Amniotic stem cell (primary cell): Measurements from ENCODE around the gene TEX9.
A peak's percentile ranks its signal among the peaks of the same experiment; 100 is the strongest.
"Not testable (repeated sequence)": the region's sequence is repeated elsewhere in the genome, so short reads cannot be mapped to it uniquely, and the experiment has no call there.

Experiments used
- DNase-seq: peaks from one replicate; lab custom pipeline; 2025; lab: John Stamatoyannopoulos, UW

TEX9 gene

DNA sequence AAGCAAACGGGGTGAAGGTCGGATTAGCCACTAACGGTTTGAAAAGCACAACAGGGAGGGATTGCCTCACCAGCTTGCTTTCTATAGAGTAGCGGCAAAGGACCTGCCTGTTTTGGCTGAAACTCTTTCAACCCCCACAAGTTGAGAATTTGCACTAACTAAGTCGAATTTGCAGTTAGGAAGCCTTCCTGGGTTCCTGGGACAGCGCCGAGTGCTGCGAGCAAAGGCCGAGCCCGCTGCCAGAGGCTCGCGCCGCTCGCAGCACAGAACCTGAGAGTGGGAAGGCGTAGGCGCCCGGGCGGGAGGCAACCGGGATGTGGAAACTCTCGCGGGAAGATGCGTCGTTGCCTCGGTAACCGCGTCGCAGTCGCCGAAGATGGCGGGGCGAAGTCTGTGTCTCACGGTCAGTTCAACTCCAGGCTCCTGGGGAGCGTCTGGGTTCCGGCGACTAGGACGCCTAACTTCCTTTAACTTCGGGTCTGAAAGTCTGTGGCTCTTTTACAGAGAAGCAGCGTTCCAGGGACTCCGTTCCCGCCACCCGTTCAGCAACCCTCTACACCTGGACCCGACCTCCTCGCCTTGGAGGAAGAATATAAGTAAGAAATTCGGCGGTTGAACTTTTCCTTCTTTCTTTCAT, at the start of gene TEX9:
Gene TEX9, plus strand, starts transcription at position 352 of the 637 bp plus-strand sequence. Its CDS starts 25 bp downstream, at position 377.
- peak; percentile 76 for DNase-seq

DNA sequence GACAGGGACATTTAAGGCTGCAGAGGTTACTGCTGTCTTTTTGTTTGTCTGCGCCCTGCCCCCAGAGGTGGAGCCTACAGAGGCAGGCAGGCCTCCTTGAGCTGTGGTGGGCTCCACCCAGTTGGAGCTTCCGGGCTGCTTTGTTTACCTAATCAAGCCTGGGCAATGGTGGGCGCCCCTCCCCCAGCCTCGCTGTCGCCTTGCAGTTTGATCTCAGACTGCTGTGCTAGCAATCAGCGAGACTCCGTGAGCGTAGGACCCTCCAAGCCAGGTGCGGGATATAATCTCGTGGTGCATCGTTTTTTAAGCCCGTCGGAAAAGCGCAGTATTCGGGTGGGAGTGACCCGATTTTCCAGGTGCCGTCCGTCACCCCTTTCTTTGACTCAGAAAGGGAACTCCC, 48.7 kb upstream of the TEX9 start:
- not testable (repeated sequence) for DNase-seq

DNA sequence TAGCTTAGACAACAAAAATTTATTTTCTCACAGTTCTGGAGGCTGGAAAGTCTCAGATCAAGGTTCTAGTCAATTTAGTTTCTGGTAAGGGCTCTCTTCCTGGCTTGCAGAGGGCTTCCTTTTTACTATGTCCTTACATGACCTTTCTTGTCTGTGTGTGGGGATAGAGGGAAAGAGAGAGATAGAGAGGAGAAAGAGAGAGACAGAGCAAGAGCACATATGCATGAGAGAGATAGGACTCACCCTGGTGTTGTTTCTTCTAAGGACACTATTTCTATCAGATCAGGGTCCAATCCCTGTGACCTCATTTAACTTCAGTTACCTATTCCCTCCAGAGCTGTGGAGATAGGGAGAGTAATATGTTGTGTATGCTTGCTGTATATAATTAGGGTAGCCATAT, 44.9 kb upstream of the TEX9 start:
- DNase-seq = no peak

DNA sequence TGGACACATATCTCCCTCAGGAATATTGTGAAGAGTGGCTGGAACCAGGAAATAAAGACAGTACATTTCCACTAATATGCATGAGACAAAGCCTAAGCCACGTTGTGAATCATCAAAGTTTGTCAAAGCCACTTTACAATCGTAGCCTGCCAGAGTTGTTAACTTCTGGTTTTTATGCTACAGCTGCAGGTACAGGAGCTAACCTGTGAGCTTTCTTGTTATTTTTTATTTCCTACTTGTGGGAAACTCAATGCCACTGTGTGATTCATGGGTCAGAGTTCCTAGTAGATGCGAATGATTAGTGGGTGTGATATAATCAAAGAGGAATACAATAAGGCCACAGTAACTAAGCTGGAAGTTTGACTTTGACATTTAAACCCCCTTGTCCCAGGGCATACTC, 44.4 kb upstream of the TEX9 start:
- no peak for DNase-seq

DNA sequence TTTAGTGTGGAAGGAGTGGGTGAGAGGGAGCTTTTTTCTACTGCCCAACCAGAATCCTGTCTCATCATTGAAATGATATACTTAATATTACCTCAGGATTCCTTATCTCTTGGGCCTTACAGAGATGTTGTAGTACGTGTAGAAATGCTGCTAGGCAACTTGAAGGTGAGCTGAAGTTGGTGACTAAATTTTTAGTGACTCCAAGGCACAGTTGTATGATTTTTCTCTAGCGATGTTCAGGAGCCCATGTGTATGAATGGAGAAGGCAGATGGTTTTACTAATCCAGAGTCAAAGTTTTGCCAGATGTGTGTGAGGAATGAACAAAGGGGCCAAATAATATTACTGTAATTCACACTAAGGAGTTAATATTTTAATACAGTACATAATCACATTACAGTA, 42.8 kb upstream of the TEX9 start:
- DNase-seq = no peak

DNA sequence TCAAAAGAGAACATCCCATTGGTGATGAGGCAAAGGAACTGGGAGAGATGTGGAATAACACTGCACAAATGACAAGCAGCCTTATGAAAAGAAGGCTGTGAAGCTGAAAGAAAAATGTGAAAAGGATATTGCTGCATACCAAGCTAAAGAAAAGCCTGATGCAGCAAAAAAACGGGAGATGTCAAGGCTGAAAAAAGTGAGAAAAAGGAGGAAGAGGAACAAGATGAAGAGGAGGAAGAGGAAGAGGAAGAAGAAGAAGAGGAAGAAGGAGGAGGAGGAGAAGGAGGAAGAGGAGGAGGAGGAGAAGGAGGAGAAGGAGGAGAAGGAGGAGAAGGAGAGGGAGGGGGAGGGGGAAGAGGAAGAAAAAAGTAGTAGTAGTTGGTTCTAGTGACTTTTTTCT, 41.8 kb upstream of the TEX9 start:
- no peak for DNase-seq

DNA sequence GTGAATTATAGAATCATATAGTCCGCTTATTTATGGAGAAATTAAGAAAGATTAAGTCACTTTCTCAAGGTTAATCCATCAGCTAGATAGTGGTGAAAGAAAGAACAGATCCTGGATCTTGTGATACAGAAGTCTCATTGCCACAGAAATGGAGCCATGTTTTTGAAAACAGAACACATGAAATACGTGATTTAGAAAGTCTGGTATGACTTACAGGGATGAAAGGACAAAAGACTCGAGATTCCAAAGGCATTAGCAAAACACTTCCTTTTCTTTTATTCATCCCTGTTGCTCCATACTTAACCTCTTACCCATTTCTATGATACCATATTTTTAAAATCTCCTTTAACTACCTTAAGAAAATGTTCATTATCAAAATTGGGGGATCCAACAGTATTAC, 40.0 kb upstream of the TEX9 start:
- no peak for DNase-seq

DNA sequence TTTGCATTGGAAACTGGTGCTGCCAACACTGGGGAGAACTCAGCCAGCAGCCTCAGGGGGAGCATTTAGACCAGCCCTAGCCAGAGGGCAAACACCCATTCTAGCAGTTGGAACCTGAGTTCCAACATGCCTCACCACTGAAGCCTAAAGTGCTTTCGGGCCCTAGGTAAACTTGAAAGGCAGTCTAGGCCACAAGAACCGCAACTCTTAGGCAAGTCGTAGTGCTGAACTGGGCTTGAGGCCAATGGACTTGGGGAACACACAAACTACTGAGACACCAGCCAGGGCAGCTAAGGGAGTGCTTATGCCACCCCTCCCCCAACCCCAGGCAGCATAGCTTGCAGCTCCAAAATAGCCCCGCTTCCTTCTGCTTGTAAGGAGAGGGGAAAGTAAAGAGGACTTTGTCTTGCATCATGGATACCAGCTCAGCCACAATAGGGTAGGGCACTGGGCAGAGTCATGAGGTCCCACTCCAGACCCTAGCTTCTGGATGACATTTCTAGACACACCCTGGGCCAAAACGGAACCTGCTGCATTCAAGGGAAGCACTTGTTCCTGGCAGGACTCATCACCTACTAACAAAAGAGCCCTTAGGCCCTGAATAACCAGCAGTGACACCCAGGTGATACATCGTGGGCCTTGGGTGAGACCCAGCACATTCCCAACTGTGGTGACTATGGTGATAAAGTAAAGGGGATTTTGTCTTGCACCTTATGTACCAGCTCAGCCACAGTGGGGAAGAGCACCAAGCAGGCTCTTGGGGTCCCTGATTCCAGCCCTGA, 37.3 kb upstream of the TEX9 start:
- no peak for DNase-seq

DNA sequence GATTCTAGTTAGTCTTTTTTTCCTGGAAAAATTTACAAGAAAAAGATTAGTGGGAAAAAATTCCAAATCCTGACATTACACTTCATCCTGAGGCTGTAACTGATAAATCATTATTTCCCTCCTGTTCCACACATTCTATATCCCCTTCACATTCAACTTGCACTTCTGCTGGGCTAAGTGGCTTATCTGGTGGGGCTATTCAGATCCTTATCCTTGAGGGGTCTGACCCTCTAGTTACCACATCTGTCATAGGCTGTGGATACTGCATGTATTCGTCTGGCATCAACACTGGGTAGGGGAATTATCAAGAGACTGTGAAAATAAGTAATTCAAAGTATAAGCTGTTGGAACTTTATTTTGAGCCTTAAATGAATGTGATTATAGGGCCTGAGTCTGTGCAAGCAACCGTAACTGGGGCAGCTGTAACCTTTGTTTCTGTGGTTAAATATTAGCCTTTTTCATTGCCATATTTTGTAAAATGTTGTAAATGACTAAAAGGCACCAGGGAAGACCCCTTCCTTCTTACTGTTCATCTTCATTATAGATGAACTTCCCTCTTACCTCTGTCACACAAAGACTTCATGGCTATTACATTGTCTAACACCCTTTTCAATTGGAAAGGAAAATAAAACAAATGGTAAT, 28.0 kb upstream of the TEX9 start:
- no peak for DNase-seq

DNA sequence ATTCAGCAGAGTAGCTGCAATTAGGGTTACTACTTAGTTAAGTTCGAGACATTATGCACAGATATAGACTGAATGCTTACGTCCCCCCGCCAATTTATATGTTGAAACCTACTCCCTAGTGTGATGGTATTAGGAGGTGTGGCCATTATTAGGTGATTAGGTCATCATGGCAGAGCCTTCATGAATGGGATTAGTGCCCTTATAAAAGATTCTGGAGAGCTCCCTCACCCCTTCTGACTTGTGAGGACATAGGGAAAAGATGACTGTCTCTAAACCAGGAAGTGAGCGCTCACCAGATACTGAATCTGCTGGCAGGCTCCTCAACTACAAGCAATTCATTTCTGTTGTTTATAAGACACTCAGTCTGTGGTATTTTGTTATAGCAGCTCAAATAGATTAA, 25.6 kb upstream of the TEX9 start:
- no peak for DNase-seq

DNA sequence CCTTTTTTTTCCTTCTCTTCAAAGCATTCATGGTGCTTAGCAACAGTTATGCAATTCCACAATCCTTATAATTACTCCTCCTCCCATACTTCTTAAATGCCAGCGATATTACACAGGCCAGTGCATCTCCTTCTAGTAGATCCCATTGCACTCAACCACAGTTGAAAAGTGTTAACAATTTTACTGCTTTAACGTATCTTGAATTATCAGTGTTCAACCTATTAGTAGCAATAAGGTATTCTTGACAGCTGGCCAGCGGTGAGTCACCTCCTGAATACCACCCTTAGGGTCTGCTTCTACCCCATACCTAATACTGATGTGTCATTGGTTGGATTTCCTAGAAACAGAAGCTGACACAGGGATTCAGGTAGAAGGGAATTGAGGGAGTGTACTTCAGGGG, 24.0 kb upstream of the TEX9 start:
- no peak for DNase-seq

DNA sequence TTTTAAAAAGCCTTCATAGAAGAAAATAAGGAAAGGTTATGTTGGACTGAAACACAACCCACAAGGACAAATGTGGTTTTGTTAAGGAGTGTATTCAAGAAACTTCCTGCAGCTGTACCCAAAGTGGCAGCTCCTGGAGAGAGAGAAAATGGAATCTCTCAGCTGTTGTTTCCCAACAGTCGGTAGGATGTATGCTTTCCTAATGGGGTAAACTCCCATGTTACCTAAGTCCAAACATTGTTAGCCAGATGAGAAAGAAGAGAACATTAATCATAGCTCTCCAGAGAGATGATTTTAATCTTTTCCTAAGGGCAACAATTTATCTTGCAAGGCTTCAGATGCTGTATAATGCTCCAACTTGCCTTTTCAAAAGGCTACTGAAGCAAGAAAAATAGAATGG, 22.6 kb upstream of the TEX9 start:
- no peak for DNase-seq

DNA sequence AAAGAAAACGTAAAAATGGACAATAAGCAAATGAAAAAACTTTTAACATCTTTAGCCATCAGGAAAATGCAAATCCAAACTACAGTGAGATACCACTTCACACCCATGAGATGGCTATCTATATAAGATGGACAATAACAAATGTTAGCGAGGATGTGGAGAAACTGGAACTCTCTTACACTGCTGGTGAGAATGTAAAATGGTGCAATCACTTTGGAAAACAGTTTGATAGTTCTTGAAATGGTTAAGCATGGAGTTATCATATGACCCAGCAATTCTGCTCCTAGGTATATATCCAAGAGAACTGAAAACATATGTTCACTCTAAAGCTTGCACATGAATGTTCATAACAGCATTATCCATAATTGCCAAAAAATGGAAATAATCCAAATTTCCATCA, 21.3 kb upstream of the TEX9 start:
- no peak for DNase-seq

DNA sequence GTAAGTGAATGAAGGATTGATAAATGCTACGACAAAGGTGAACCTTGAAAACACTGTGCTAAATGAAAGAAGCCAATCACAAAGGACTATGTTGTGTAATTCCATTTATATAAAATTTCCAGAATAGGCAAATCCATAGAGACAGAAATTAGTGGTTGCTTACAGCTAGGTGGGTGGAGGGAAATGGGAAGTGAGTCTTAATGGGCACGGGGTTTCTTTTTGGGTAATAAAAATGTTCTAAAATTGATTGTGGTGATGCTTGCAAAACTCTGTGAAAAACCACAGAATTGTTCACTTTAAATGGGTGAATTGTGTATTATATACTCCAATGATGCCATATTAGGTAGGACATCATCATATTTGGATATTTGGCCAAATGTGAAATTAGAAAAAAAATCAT, 20.9 kb upstream of the TEX9 start:
- DNase-seq = no peak

DNA sequence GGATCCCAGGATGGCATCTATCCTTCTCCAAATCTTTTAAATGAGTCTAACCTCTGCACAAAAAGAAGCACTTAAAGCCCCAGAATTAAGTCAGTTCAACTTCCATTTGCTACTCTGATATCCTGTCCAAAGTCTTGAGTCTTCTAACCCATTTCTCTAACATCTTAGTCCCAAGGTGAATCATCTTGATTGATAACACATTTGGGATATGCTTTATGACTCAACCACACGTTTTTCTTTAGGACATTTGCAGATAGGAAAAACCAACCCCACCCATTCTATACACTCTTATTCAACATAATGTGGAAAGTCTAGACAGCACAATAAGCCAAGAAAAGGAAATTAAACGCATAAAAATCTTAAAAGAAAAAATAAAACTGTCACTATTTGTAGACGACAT, 18.8 kb upstream of the TEX9 start:
- DNase-seq = no peak

DNA sequence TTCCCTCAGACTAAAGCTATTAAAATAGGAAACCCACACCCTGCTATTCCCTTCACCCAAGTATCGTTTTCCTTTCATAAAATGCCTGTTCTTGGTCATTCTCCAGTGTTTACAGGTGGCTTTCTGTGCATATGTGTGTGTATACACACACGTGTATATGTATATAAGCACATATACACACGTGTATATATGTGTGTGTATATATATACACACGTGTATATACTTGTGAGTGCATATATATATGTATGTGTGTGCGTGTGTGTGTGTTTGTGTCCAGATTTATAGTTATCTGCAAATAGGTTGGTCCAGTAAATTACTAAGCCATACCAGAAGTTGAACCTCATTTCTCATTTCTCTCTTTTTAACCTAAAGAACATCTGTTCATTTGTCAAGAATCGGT, 15.7 kb upstream of the TEX9 start:
- DNase-seq = no peak

DNA sequence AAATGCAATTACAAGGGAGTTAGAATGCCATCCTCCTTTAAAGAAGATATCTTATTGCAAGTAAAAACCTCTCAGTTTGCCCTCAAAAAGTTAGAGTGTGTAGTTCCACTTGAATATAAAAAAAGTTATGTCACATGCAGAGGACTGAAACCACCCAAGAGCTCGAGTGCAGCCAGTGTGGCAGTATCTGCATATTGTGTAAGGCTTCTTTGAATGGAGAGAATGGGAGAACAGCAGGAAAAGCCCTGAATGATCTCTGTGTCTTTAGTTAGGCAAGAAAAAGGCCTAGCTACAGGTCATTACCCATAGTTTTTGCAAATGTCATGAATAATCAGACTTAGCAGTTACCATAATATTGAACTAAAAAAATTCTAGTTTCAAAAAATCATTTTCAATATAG, 13.9 kb upstream of the TEX9 start:
- no peak for DNase-seq

DNA sequence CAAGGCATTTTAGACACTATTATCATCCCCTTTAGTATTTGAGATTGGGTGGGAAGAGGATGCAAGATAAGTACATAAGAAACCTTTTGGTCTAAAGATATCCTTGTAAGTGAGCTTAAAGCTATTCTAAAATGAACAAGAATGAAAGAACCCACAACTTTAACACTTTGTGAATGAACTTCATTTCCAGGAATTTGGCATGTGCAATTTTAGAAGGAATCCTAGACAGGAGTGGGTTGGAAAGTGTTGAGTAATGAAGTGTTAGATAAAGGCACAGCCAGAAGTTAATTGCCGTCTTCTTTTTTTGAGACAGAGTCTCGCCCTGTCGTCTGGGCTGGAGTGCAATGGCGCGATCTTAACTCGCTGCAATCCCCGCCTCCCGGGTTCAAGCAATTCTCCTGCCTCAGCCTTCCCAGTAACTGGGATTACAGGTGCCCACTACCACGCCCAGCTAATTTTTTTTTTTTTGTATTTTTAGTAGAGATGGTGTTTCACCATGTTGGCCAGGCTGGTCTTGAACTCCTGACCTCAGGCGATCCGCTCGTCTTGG, 13.2 kb upstream of the TEX9 start:
- no peak for DNase-seq

DNA sequence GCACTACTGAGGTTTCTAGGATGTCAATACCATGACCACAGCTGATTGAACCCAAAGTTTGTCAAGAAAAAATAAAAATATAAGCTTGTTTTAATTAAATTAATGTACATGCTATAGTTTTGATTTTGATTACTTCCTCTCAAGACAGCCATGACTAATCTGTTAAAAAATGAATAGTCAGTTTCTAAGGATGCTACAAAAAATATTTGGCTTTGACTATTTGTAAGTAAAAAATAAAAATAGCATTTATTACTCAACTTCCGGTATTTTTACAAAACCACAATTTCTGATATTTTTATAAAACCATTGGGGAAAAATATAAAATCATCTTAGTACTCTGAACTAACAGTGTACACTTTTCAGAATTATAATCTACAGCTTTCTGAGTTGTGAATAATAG, 12.1 kb upstream of the TEX9 start:
- no peak for DNase-seq

DNA sequence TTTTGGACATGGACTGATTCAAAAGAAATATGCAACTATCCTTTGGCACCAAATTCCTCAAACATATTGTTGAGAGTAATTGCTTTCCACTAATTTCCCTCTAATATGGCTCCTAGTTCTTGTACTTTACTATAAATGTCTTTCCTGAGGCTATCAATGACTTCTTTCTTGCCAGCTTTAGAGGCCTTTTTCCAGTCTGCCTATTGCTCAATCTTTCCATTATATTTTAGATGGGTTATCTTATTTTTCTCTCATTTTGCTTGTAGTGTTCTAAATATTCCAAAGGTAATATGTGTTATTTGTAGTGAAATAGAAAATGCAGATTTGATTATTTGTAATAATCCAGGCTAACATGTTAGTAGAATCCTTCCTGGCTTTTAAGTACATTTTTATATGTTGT, 11.5 kb upstream of the TEX9 start:
- no peak for DNase-seq

DNA sequence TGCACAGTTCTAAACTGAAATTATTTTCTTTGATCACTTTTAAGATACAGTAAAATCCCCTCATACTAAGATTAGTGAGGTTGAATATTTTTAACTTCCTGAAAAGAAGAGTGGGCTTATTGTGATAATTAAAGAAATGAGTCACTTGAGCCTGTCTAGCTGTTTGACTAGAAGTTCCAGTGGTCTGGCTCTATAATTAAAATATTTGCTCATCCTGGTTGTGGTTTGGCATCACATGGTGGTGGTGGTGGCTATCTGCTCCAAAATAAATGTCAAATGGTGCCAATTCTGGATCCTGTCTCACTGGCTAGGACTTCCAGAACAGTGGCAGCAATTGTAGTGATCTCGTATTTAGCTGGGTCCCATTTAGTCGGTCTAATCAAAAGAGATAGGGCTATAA, 8.6 kb upstream of the TEX9 start:
- DNase-seq = no peak

DNA sequence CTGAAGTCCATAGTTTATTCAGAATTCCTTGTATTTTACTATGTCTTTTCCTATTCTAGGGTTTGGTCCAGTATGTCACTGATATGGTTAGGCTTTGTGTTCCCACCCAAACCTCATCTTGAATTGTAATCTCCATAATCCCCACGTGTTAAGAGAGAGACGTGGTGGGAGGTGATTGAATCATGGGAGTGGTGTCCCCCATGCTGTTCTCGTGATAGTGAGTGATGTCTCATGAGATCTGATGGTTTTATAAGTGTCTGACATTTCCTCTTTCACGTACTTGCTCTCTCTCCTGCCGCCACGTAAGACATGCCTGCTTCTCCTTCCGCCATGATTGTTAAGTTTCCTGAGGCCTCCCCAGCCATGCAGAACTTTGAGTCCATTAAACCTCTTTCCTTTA, 6.6 kb upstream of the TEX9 start:
- no peak for DNase-seq

DNA sequence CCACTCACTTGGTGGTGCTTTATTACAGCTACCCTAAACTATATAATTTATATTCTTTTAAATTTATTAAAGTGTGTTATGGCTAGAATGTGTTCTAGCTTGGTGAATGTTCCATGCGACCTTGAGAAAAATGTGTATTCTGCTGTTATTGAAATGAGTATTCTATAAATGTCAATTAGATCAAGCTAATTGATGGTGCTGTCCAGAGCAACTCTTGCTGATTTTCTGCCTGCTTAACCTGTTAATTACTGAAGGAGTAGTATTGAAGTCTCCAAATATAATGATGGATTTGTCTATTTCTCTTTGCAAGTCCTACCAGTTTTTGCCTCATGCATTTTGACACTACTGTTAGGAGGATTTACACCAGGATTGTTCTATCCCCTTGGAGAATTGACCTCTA, 3.2 kb upstream of the TEX9 start:
- DNase-seq = no peak
